K562 (cell line): ENCODE data around the gene SLC4A3. TPM values are rescaled to one million over a fixed set of nuclear protein-coding genes. Genes with fewer than 3 reads are reported as not detected.

ENCODE experiments used
- C11orf30 ChIP-seq: fragments of 450-650 bp; IDR thresholded peaks from 2 replicates; pipeline ENCODE4 v1.6.1; 2016; ENCODE audit warnings: low read depth, mild to moderate bottlenecking
- CBX8 ChIP-seq: fragments of 200-600 bp; sonication (generic); IDR thresholded peaks from 2 replicates; pipeline ENCODE4 v1.6.1; 2012; ENCODE audit warnings: borderline replicate concordance, mixed run types, low read depth, mild to moderate bottlenecking, moderate library complexity, mixed read lengths, low read length, control low read depth, inconsistent platforms; ENCODE audit not compliant: poor library complexity, severe bottlenecking; ENCODE audit errors: extremely low read depth
- CSDE1 ChIP-seq, 2 experiments: fragments of 450-650 bp; IDR thresholded peaks; 2 replicates each; pipeline ENCODE4 v1.6.1; 2016; ENCODE audit warnings: mild to moderate bottlenecking in 1 of 2
- LEF1 ChIP-seq: fragments of 450-650 bp; IDR thresholded peaks from 2 replicates; pipeline ENCODE4 v1.6.1; 2016; ENCODE audit warnings: mild to moderate bottlenecking
- MYC ChIP-seq, 2 experiments: fragments of 250-450 bp in 1 of 2; sonication (Bioruptor Pico) in 1 of 2; IDR thresholded peaks; 2 replicates each; pipeline versions ENCODE4 v1.5.1 to v1.6.1; 2012 to 2021; ENCODE audit warnings: low read depth in 2 of 2, borderline replicate concordance in 1 of 2, improper control_type of control experiment in 1 of 2, low read length in 1 of 2, mild to moderate bottlenecking in 1 of 2, moderate library complexity in 1 of 2
- NEUROD1 ChIP-seq: fragments of 150-350 bp; IDR thresholded peaks from 2 replicates; pipeline ENCODE4 v1.6.1; 2014; ENCODE audit warnings: borderline replicate concordance, low read length, low read depth; ENCODE audit not compliant: partially characterized antibody
- PHB ChIP-seq: fragments of 250-450 bp; sonication (Bioruptor Pico); IDR thresholded peaks from 2 replicates; pipeline ENCODE4 v1.5.0; 2021
- RBFOX2 ChIP-seq: fragments of 200-400 bp; formaldehyde crosslinking; IDR thresholded peaks from 2 replicates; pipeline ENCODE4 v1.6.1; 2017; ENCODE audit warnings: low read depth, mild to moderate bottlenecking, low read length, moderate library complexity
- SIX5 ChIP-seq, 2 experiments: IDR thresholded peaks; 2 replicates each; pipeline ENCODE4 v1.6.1; 2011; ENCODE audit warnings: low read length in 2 of 2, borderline replicate concordance in 1 of 2, low read depth in 1 of 2, mild to moderate bottlenecking in 1 of 2, moderate library complexity in 1 of 2; ENCODE audit not compliant: insufficient read depth in 1 of 2
- SMARCA4 ChIP-seq: fragments of 450-650 bp; IDR thresholded peaks from 2 replicates; pipeline ENCODE4 v1.6.1; 2016
- ZNF584 ChIP-seq: fragments of 200-800 bp; sonication (Bioruptor generic); IDR thresholded peaks from 2 replicates; pipeline ENCODE4 v1.6.1; 2016; ENCODE audit warnings: low read depth, mild to moderate bottlenecking, missing genetic modification characterization, missing compliant biosample characterization
- ZNF75A ChIP-seq: fragments of 450-650 bp; formaldehyde crosslinking; IDR thresholded peaks from 2 replicates; pipeline ENCODE4 v1.4.0; 2020; ENCODE audit warnings: mild to moderate bottlenecking
- ZNF79 ChIP-seq: fragments of 250-450 bp; sonication (Bioruptor Pico); IDR thresholded peaks from 2 replicates; pipeline ENCODE4 v1.4.0; 2020; ENCODE audit warnings: low read depth, mild to moderate bottlenecking, moderate library complexity
- polyA plus RNA-seq, 8 experiments: library from polyadenylated mRNA; depleted of rRNA in 4 of 8; stranded (reverse) in 5 of 8; unstranded in 3 of 8; fragments of >200 nt; fragmentation: Nextera tagmentation in 2 of 8; fragmentation: Illumina TruSeq in 1 of 8; extraction: Ambion mirVana in 2 of 8; extraction: Trizol in 1 of 8; gene quantifications; 2 replicates each; pipeline versions ENCODE4 v1.2.1 to v1.2.3, GENCODE V29; 2011 to 2014; ENCODE audit warnings: inconsistent platforms in 1 of 8, missing spikeins in 1 of 8
- total RNA-seq, 7 experiments: library from RNA; depleted of rRNA in 6 of 7; stranded (reverse); fragments of >200 nt in 6 of 7; fragmentation: Illumina TruSeq in 2 of 7; extraction: Trizol in 2 of 7; gene quantifications; 2 replicates each; pipeline versions ENCODE4 v1.2.1 to v1.2.3, GENCODE V29; 2011 to 2021; ENCODE audit warnings: low replicate concordance in 1 of 7
- TF ChIP-seq, protein P1 (sequence below): fragments of 450-650 bp; IDR thresholded peaks from 2 replicates; pipeline ENCODE4 v1.6.1; 2018; ENCODE audit warnings: mild to moderate bottlenecking, low read depth; ENCODE audit not compliant: partially characterized antibody
- TF ChIP-seq, protein P2 (sequence below): fragments of 250-450 bp; sonication (Bioruptor Pico); IDR thresholded peaks from 2 replicates; pipeline ENCODE4 v1.8.0; 2022; ENCODE audit warnings: inconsistent platforms
- TF ChIP-seq, protein P3 (sequence below): fragments of 450-650 bp; formaldehyde crosslinking; IDR thresholded peaks from 2 replicates; pipeline ENCODE4 v1.4.0; 2022; ENCODE audit warnings: missing genetic modification characterization
- TF ChIP-seq, protein P4 (sequence below), 2 experiments: fragments of 200-800 bp in 1 of 2; sonication (Bioruptor generic) in 1 of 2; sonication (generic) in 1 of 2; formaldehyde crosslinking in 1 of 2; IDR thresholded peaks in 1 of 2; conservative IDR thresholded peaks in 1 of 2; 2 replicates each; pipeline versions ENCODE4 v1.5.0 to v1.6.1; 2016 to 2020; ENCODE audit warnings: missing compliant biosample characterization in 1 of 2, missing genetic modification characterization in 1 of 2, missing genetic modification reagents in 1 of 2
- TF ChIP-seq, protein P5 (sequence below): sonication (generic); formaldehyde crosslinking; IDR thresholded peaks from 2 replicates; pipeline ENCODE4 v1.8.0; 2023; ENCODE audit warnings: mild to moderate bottlenecking, missing genetic modification reagents

The SLC4A3 gene
- total and polyA plus RNA-seq, 9 of the 15 experiments (the other 6 are each of a cell fraction or from before 2014, with no cell fraction given) = 0.04 to 0.31 (median 0.16) TPM; not detected in 5

DNA sequence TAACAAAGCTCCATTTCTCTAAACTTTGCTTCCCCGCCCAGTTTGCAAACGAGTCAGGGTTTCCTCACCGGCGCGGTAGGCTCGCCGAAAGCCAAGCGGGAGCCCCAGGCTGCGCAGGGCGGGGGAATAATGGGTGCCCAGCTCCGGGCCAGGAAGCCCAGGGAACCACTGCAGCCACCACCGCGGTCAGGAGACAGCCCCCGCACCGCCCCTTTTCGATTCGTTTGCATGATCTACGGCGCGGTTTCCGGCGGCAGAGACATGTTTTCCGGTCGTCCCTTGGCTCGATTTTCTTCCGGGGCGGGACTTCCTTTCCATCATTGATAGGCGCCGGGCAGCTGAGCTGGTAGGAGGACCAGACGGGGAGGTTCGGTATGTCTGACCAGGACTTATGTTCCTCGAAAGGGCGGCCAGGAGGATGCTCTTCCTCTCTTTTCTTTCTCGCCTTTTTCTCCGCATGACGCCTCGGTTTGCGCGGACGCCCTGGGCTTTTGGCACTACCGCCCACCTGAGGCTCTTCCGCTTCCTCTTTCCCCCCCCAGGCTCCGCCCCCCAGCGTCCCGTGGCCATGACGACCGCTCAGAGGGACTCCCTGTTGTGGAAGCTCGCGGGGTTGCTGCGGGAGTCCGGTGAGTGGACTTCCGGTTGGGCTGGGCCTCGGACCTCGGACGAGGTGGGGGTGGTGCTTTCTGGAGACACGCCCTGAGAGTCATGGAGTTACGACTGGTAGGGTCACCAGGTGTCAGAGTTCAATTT, 29.7 kb upstream of the SLC4A3 start, which contains the start of gene STK11IP (continued):
- TF ChIP-seq NEUROD1 (no peak), PHB (no peak), ZNF584 (CRISPR knock-in tag) (no peak), MYC (IDR thresholded peaks at IDR 0.05; ENCODE audit: low read depth, low read length) (no peak; the same call in 1 of the 2 replicates), MYC (CRISPR knock-in tag; IDR thresholded peaks at IDR 0.05; ENCODE audit: borderline replicate concordance, low read depth) (no peak), LEF1 (no peak), C11orf30 (peak; percentile 93), CSDE1 (IDR thresholded peaks at IDR 0.05) (peak in 1 of 2 experiments; percentile 93; a peak in 2 of 4 replicates), RBFOX2 (peak; percentile 96), CBX8 (no peak), ZNF75A (no peak), SIX5 (IDR thresholded peaks at IDR 0.05; ENCODE audit: borderline replicate concordance in 1 of 2, insufficient read depth in 1 of 2, low read depth in 1 of 2, low read length in 2 of 2) (peak in 1 of 2 experiments; percentile 19; a peak in 1 of 4 replicates), SMARCA4 (no peak), ZNF79 (CRISPR knock-in tag) (no peak)
- TF ChIP-seq, protein P1, sequence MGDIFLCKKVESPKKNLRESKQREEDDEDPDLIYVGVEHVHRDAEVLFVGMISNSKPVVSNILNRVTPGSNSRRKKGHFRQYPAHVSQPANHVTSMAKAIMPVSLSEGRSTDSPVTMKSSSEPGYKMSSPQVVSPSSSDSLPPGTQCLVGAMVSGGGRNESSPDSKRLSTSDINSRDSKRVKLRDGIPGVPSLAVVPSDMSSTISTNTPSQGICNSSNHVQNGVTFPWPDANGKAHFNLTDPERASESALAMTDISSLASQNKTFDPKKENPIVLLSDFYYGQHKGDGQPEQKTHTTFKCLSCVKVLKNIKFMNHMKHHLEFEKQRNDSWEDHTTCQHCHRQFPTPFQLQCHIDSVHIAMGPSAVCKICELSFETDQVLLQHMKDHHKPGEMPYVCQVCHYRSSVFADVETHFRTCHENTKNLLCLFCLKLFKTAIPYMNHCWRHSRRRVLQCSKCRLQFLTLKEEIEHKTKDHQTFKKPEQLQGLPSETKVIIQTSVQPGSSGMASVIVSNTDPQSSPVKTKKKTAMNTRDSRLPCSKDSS = no peak
- TF ChIP-seq, protein P2, sequence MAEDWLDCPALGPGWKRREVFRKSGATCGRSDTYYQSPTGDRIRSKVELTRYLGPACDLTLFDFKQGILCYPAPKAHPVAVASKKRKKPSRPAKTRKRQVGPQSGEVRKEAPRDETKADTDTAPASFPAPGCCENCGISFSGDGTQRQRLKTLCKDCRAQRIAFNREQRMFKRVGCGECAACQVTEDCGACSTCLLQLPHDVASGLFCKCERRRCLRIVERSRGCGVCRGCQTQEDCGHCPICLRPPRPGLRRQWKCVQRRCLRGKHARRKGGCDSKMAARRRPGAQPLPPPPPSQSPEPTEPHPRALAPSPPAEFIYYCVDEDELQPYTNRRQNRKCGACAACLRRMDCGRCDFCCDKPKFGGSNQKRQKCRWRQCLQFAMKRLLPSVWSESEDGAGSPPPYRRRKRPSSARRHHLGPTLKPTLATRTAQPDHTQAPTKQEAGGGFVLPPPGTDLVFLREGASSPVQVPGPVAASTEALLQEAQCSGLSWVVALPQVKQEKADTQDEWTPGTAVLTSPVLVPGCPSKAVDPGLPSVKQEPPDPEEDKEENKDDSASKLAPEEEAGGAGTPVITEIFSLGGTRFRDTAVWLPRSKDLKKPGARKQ (CRISPR knock-in tag) = no peak
- TF ChIP-seq, protein P3, sequence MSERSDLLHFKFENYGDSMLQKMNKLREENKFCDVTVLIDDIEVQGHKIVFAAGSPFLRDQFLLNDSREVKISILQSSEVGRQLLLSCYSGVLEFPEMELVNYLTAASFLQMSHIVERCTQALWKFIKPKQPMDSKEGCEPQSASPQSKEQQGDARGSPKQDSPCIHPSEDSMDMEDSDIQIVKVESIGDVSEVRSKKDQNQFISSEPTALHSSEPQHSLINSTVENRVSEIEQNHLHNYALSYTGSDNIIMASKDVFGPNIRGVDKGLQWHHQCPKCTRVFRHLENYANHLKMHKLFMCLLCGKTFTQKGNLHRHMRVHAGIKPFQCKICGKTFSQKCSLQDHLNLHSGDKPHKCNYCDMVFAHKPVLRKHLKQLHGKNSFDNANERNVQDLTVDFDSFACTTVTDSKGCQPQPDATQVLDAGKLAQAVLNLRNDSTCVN (CRISPR knock-in tag) = no peak
- TF ChIP-seq, protein P4, sequence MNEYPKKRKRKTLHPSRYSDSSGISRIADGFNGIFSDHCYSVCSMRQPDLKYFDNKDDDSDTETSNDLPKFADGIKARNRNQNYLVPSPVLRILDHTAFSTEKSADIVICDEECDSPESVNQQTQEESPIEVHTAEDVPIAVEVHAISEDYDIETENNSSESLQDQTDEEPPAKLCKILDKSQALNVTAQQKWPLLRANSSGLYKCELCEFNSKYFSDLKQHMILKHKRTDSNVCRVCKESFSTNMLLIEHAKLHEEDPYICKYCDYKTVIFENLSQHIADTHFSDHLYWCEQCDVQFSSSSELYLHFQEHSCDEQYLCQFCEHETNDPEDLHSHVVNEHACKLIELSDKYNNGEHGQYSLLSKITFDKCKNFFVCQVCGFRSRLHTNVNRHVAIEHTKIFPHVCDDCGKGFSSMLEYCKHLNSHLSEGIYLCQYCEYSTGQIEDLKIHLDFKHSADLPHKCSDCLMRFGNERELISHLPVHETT (CRISPR knock-in tag; conservative IDR thresholded peaks at IDR 0.05 in 1 of 2, IDR thresholded peaks at IDR 0.05 in 1 of 2) = peak in 1 of 2 experiments; percentile 47; a peak in 1 of 4 replicates
- TF ChIP-seq, protein P5, sequence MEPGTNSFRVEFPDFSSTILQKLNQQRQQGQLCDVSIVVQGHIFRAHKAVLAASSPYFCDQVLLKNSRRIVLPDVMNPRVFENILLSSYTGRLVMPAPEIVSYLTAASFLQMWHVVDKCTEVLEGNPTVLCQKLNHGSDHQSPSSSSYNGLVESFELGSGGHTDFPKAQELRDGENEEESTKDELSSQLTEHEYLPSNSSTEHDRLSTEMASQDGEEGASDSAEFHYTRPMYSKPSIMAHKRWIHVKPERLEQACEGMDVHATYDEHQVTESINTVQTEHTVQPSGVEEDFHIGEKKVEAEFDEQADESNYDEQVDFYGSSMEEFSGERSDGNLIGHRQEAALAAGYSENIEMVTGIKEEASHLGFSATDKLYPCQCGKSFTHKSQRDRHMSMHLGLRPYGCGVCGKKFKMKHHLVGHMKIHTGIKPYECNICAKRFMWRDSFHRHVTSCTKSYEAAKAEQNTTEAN (CRISPR knock-in tag) = no peak
